Central memory CD4-positive, alpha-beta T cell (primary cell): ENCODE data around the gene AVP.

Experiments used
- DNase-seq: peaks from one replicate; pipeline ENCODE4 v3.0.0; 2022

Gene AVP

DNA sequence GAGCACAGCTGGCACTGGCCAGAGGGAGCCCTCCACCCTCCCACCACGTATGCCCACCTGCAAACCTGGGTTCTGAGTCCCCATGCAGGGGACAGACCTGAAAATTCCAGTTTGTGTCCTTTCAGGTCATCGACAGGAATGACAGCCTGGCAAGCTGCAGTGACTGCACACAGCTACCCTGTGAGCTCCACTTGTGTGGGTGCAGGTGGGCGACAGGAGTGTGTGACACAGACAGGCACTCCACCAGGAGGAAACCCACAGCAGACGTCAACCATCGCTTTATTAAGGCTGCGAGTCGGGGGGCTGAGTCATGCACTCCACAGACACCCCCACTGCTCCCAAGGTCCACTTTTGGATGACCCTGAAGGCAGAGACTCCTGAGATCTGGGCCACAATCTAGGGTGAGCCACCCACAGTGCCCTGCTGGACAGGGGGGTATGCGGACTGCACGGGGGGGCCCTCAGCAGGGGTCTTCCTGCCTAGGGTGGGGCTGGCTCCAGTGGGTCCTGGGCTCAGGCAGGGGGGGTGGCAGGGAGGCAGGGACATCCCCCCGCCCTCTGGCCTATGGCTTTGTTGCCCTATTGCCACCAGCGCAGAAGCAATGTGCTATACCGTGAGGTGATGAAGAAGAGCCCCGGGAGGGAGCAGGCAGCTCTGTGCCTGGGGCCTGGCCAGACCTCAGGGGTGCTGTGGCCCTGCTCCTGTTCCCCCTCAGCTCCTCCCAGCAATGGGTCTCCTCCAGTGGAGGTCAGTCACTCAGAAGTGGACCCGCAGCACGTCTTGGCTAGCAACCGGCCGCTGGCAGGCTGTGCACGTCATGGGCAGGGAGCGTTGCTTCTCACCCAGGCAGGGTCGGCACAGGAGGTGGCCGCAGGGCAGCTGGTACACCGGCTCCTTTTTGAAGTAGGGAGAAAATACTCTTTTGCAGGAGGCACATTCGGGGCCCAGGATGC, 25.1 kb upstream of the AVP start:
- no peak for DNase-seq

DNA sequence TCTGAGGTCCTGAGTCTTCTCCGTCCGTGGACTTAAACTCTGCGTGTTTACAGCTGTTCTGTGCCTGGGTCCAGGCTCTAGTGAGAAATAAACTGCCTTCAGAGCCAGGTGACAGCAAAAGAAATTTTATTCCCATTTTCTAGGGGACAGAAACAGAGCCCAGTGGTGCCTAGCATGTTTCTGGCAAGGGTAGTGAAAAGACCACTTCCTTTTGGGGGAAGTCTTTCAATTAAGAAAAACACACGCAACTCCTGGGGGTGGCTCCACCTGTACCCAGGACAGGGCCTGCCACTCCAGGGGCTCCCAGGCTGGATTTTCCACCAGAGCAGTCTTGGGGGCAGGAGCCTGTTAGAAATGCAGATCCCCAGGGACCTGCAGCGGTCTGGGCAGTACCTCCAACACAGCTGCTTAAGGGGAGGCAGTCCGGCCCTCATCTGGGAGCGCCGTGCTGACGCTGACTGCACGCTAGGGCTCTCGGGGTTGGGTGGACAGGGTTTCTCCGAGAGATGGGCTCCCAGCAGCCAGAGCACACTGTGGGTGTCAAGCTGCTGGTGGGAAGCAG, 23.0 kb upstream of the AVP start:
- DNase-seq = no peak

DNA sequence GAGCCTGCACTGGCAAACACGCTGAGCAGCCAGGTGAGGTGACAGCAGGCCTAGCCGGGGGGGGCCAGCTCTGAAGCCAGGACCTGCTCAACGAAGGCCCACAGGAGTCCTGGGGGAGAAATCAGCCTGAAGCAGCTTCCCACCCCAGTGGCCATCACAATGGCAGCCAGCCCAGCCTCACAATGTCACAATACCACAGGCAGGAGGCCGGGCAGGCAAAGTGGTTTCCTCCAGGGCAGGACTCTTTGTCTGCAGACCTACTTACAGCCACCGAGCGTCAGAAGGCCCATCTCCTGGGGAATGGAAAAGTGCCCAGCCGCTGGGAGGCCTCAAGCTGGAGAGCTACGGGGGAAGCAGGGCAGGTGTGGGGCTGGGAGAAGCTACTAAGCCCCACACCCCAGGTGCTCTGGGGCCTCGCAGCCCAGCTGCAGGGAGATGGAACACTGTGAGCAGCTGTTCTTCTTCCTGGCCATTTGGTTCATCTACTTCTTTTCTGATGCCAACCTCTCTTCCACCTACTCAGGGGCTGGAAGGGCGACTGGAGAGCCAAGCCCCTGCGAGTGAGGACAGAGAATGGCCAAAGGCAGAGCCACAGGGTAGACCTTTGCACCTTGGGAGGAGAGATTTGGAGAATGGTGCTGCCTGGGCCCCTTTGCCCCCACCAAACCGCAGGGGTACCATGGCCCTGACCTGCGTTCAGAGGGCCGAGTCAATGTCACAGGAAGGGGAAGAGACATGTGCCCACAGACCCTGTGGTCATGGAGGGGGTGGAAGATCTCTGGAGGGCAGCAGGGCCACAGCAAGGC, 22.3 kb upstream of the AVP start:
- DNase-seq = no peak

DNA sequence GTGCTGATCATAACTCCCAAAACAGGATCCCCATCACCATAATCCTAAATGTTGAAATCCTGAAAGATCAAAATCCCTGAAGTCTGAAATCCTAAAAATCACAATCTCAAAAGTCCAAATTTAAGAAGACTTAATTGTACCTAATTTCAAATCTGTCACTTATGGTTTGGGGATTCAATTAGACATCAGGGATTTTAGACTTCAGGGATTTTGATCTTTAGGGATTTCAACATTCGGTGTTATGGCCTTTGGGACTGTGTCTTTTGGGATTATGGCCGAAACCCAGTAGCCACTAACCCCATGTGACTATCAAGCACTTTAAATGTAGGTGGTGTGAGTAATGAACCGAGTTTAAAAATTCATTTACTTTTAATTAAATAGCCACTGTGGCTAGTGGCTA, 21.7 kb upstream of the AVP start:
- DNase-seq = no peak

DNA sequence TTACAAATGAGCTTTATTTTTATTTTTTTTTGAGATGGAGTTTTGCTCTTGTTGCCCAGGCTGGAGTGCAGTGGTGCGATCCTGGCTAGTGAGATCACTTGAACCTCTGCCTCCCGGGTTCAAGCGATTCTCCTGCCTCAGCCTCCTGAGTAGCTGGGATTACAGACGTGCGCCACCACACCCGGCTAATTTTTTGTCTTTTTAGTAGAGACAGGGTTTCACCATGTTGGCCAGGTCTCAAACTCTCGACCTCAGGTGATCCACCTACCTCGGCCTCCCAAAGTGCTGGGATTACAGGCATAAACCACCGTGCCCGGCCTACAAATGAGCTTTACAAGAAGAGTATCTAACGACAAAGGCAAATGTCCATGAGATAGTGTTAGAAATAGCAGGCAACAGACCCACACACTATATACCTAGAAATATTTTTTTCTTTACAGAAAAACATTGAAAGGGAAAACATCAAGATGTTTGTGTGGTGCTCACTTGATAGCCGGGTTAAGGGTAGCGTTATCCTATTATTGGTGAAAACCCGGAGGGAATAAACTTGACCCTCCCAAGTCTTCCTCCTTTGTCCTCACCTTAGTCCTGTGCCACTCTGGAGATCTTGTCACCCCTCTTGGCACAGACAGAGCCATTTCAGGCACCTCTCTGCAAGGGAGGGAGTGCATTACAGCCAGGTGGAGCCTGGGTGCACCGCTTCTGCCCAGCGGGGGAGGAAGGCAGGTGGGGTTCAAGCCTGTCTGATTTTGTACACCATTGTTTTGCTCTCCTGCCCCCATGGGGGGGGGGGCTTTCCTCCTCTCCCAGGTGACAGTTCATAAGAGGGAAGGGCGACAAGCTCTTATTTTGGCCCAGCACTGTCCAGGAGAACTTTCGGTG, 21.0 kb upstream of the AVP start:
- DNase-seq = no peak

DNA sequence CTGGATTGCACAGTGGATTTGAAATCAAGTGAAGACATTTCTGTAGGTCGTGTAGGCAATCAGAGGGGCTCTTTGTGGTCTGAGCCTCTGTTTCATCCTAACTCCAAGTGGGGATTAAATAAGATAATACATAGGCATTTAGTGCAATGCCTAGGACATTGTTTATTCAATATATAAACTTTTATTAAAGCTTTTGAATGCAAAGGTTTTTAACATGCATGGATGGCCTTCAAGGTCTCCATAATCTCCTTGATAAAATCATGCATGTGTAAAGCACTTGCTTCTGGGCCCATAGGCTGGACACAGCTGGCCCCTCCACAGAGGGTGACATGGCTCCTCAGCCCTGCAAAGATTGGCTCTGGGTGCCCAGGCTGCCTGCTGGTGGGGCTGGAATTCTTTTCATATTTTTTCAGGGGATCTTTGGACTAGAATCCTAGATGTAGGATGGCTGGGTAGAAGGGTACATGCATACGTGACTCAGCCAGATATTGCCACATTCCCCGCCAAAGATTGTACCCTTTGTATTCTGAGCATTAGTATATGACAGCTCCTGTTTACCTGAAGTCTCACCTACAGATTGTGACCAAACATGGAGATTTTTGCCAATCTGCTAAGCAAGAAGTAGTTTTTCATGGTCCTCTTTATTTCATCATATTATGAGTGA, 19.0 kb upstream of the AVP start:
- DNase-seq = no peak

DNA sequence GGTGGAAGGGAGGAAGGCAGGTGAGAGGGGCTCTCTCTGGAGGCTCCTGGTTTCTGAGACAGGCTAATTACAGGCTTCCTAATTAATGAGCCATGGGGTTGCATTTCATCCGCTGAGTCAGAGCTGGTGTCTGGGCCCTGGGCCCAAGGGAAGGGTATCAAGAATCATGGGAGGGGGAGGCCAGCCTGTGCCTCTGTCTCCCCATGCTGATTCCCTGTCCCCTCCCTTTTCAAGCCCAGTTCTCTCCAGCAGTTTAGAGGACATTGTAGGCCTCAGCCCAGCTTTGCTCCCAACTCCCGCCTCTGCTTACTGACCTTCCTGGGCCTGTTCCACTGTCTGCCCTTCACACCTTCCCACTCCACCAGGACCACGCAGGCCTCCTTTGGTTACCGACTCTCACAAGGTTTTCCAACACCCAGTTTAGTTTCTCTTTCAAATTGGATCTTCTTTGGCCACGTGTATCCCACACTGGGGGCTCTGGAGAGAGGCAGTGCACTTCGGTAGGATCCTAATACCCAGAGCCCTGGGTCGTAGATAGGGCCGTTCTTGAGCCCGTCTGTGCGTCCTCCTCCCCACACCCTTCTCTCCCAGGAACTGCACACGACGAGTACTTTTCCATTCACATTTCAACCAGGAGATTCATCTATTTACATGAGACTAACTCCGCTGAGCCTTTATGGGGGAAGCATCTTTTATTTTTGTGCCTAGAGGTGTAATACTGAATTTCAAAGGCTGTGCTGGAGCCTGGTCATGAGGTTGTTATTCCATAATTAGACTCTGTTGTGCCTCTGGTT, 18.2 kb upstream of the AVP start:
- DNase-seq = no peak

DNA sequence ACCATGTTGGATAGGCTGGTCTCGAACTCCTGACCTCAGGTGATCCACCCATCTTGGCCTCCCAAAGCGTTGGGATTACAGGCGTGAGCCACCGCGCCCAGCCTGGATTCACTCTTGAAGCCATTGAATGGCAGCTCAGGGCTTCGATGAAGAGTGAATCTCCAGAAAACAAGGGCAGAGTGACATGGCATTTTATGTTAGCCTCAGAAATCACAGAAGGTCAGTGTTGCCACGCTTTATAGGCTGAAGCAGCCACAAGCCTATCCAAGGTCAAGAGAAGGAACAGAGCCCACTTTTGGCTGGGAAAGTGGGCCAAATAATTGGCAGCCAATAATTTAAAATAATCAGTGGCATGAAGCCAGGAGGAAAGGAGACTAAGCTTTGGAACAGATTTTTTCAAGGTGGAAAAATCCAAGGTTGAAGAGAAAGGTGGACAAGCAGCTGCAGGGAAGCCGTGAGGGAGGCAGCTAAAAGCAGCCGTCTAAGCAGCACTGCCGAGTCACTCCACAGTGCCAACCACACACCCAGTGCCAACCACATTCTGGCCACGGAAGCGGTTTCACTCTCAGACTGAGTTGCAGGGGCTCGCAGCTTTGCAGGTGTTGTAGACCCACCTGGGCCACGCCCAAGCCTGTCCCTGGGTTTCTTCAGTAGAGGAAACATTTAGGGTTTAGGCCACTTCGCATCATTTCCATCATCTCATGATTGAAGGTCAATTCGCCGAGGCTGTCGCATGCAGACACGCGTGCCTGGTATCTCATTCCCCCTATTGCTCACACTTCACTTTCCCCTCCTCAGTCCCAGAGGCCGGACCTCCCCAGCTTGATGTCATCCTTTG, 17.4 kb upstream of the AVP start:
- DNase-seq = peak; percentile 30

DNA sequence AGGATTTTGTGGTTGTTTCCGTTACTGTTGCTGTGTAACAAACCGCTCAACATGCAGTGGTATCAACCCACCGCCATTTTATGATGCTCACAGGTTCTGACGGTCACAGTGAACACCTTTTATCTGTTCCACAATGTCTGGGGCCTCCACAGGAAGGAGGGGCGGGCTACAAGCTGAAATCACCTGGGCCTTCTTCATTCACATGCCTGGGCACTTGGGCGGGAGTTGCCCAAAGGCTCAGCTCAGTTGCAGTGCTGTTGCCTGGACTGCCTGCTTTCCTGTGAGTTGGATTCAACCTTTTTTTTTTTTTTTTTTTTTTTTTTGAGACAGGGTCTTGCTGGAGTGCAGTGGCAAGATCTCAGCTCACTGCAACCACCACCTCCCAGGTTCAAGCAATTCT, 16.7 kb upstream of the AVP start:
- no peak for DNase-seq

DNA sequence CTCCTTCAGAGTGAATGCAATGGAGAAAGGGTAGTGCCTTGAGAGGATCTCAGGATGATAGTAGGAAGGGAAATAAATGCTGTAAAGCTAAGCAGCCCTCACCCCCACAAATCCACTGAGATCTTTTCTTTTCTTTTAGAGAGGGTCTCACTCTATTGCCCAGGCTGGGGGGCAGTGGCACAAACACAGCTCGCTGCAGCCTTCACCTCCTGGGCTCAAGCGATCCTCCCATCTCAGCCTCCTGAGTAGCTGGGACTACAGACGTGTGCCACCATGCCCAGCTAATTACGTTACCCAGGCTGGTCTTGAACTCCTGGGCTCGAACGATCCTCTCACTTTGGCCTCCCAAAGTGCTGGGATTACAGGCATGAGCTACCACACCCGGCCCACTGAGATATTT, 16.0 kb upstream of the AVP start:
- DNase-seq = no peak

DNA sequence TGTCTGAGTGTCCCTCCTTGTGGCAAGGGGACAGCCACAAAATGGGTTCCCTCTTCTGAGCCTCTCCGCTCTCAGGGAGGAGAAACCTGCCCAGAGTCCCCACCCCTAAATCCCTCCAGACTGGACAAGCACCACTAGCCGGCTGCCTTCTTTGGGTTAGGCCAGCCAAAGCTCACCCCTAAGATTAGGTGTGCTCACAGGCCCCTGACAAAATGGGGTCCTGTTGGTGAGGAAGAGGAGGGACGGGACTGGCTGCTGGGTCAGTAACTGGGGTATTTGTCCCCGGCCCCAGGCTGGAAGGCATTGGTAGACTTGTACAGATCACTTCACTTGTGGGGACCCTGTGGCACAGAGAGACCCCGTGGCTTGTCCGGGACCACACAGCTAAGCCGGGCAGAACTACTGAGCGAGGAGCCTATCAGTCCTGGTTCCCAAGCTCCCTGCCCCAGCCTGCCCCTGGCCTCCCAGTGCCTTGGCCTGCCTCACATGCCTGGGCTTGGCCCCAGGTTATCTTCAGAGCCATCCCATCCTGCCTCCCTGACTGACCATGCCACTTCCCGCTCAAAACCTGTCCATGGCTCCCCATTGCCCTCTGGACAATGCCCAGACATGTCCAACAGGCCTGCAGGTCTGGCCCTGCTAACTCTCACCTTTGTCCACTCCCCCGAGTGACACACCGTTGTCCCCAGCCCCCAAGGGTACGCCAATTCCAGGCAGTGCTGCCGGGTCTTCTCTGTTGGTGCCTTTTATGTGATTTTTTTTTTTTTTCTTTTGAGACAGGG, 10.5 kb upstream of the AVP start:
- DNase-seq = no peak

DNA sequence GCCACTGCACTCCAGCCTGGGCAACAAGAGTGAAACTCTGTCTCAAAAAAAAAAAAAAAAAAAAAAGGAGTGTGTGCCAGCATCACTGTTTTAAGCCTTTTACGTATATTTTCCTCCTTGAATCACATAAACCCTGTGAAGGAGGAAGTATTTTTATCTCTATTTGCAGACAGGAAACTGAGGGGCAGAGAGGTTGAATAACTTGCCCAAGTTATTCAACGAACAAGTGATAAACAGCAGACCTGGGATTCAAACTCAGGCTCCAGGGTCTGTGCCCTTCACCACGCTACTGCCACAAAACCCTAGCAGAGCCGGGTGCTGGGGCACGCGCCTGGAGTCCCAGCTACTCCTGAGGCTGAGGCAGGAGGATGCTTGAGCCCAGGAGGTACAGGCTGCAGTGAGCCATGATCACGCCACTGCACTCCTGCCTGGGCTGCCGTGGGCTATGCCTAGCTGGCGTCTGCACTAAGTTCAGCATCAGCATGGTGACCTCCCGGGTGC, 9.4 kb upstream of the AVP start:
- DNase-seq = peak; percentile 54

DNA sequence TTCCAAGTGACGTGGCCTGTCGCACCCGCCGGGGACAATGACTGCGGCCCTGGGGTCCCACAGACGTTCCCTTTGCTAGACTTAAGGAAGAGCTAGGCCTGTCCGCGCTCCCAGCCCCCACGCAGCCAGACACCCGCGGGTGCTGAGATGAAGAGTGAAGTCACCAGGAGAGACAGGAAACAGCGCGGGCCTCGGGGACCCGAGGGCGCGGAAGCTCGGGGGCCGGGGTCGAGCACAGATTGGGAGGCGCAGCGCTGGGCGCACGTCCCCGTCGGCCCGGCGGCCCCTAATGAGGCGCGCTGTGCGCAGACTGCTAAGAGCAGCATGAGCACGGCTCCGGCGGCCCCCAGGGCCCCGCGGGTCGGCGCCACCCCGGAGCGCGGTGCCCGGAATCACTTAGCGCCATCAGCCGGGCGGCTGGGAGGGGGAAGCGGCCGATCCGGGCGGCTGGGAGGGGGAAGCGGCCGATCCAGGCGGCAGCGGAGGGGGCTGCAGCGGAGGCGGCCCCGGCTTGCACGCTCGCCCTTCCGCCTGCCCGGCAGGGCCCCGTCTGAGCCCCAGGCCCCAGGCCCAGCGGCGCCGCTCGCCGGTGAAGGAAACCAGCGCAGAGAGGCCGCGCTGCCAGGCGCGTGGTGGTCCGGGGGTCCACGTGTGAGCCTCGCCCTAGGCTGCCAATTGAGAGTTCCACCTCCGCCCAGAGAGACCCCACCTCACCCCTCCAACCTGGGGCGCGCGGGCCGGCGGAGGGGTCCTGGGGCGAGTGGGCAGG, 8.3 kb upstream of the AVP start:
- peak; percentile 34 for DNase-seq

DNA sequence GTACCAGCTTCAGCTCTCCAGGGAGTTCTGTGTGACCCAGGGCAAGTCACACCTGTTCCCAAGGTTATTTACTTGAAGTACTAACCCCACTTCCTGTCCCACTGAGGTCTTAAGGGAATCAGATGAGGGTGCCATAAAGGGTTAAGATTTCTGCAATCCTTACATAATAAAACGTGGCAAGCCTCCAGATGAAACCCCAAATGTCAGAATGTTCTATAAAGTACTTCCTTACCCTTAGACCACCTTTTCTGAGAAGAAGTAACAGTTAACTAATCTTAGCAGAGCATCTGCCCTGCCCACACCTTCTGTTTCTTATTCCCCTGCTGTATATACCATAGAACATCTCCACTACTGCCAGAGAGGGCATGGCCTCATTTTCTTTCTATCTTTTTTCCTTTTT, 6.0 kb upstream of the AVP start:
- no peak for DNase-seq

DNA sequence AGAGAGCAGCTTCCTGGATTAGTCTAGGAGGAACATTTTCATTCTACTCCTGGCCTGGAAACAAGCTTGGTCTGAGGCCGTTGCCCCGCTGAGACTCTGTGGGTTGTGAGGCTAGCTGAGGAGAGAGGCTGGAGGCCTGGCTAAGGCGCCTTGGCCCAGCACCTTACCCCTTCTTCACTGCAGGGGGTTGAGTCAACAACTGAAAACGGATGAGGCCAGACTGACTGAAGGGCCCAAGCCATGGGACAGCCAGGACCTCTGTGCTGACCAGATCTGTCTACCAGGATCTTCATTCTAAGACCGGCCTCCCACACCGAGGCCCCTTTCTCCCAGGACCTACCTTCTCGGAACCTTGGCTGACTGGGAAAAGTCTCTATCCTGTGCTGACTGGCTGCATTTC, 3.5 kb upstream of the AVP start:
- DNase-seq = no peak

DNA sequence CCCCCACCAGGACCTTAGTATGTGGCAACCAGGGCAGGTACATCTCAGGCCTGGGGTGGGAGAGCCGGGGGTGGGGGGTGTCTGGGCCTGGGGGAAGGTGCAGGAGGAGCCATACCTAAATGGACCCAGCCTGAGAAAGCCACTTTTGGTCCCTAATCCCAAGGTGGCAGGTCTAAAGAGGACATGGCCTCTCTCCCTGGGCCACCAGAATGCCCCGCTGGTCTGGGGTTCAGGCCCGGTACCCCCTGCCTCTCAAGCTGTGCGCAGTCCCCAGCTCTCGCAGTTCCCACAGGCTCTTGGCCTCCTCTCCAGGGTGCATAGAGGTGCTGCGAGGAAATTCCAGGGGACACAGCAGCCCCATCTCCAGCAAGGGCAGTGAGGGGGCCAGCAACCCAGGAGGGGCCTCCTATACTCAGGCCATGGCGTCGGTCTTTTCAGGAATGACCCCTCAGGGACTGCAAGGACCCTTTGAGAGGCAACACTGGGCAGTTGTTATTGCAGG, 1.1 kb upstream of the AVP start:
- no peak for DNase-seq

DNA sequence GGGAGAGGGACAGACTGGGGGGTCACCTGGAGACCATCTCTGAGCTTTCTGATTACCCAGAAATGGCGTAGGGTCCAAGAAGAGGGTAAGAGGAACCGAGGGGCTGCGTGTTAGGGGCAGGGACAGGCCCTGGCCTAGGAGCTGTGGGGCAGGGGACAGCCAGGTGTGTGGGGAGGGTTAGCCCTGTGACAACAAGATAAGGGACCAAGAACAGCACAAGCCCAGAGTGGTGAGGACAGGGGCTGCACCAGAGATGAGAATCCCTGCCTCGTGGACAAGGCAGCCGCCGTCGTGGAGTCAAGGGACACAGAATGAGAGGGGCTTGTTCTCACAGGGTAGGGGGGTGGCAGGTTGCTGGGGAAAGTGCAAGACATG, 449 bp upstream of the AVP start:
- DNase-seq = no peak
